ENCODE results near the gene FGF21.

FGF21 gene

GRCh38 chr19:48728911-48729664, 26.2 kb upstream of the FGF21 start:
- no peak for DNase-seq

- DNase-seq, result no peak
Observed at GRCh38 chr19:48731452-48731851, 23.9 kb upstream of the FGF21 start.

GRCh38 chr19:48734625-48735024, 20.7 kb upstream of the FGF21 start:
- DNase-seq, result no peak

- no peak for DNase-seq
Observed at GRCh38 chr19:48735031-48735615, 20.2 kb upstream of the FGF21 start.

GRCh38 chr19:48737360-48737998, 17.8 kb upstream of the FGF21 start:
- no peak for DNase-seq

- peak; percentile 92 to 94 for DNase-seq
Observed at GRCh38 chr19:48738557-48739403, 16.5 kb upstream of the FGF21 start.

- DNase-seq, result no peak
Observed at GRCh38 chr19:48739404-48740163, 15.7 kb upstream of the FGF21 start.

- DNase-seq, result no peak
Observed at GRCh38 chr19:48740164-48740972, 15.0 kb upstream of the FGF21 start, which contains the start of gene RASIP1. Gene RASIP1, minus strand, starts transcription at chr19:48740610. Its CDS starts 328 bp downstream, at chr19:48740282.

- DNase-seq, result peak in 1 of 2 donors; percentile 29
Observed at GRCh38 chr19:48741129-48741999, 14.0 kb upstream of the FGF21 start.

GRCh38 chr19:48742096-48742495, 13.2 kb upstream of the FGF21 start:
- no peak for DNase-seq

- peak; percentile 66 to 75 for DNase-seq
Observed at GRCh38 chr19:48745208-48745995, 9.9 kb upstream of the FGF21 start.

- DNase-seq, result no peak
Observed at GRCh38 chr19:48746110-48746509, 9.2 kb upstream of the FGF21 start.

GRCh38 chr19:48746738-48747575, 8.4 kb upstream of the FGF21 start, which contains the start of gene IZUMO1:
Gene IZUMO1, minus strand, starts transcription at chr19:48746909. Its CDS starts 1,050 bp downstream, at chr19:48745859.
- peak; percentile 67 to 68 for DNase-seq

- DNase-seq, result no peak
Observed at GRCh38 chr19:48749571-48750198, 5.6 kb upstream of the FGF21 start.

- DNase-seq, result no peak
Observed at GRCh38 chr19:48750351-48750750, 5.0 kb upstream of the FGF21 start.

GRCh38 chr19:48750771-48751504, 4.4 kb upstream of the FGF21 start:
- no peak for DNase-seq

- no peak for DNase-seq
Observed at GRCh38 chr19:48751845-48752495, 3.4 kb upstream of the FGF21 start.
